Measurements from ENCODE around the gene TEX51.

The TEX51 gene

DNA sequence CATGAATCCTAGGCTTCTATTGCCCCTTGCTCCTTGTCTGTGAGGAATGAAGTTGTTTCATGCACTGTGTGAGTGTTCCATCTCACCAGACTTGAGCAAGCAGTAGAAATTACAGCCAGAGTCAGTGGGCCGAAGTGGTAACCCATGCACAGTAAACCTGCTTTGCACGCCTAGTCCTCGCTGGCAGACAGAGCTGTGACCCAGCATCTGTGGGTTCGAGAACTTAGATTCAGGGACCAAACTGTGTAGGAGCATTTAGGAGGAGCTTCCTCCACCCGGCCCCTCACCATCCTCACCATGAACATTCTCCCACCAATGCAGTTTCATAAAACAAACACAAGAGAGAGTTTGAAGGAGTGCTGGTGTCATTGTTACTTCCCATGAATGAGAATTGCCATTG lies 21.6 kb upstream of the TEX51 start:
- no peak overlapping the region for H3K4me3 ChIP-seq (ENCODE audit: low read depth, low read length)
- TF ChIP-seq, protein P1, sequence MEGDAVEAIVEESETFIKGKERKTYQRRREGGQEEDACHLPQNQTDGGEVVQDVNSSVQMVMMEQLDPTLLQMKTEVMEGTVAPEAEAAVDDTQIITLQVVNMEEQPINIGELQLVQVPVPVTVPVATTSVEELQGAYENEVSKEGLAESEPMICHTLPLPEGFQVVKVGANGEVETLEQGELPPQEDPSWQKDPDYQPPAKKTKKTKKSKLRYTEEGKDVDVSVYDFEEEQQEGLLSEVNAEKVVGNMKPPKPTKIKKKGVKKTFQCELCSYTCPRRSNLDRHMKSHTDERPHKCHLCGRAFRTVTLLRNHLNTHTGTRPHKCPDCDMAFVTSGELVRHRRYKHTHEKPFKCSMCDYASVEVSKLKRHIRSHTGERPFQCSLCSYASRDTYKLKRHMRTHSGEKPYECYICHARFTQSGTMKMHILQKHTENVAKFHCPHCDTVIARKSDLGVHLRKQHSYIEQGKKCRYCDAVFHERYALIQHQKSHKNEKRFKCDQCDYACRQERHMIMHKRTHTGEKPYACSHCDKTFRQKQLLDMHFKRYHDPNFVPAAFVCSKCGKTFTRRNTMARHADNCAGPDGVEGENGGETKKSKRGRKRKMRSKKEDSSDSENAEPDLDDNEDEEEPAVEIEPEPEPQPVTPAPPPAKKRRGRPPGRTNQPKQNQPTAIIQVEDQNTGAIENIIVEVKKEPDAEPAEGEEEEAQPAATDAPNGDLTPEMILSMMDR (IDR thresholded peaks at IDR 0.05; ENCODE audit: insufficient read depth, low read depth, low read length, missing control alignments) = no peak
- no peak for DNase-seq (ENCODE audit: low read depth)

- DNase-seq (ENCODE audit: low read depth) = no peak
- H3K4me3 ChIP-seq (ENCODE audit: low read depth, low read length) = no peak overlapping the region
- TF ChIP-seq, protein P1 (IDR thresholded peaks at IDR 0.05; ENCODE audit: insufficient read depth, low read depth, low read length, missing control alignments) = no peak
Observed at GRCh38 chr2:126877861-126878565, 20.7 kb upstream of the TEX51 start.

GRCh38 chr2:126878601-126879000 lies 20.1 kb upstream of the TEX51 start:
- DNase-seq (ENCODE audit: low read depth) = no peak
- TF ChIP-seq, protein P1 (IDR thresholded peaks at IDR 0.05; ENCODE audit: insufficient read depth, low read depth, low read length, missing control alignments) = no peak
- no peak overlapping the region for H3K4me3 ChIP-seq (ENCODE audit: low read depth, low read length)

- no peak overlapping the region for H3K4me3 ChIP-seq (ENCODE audit: low read depth, low read length)
- TF ChIP-seq, protein P1 (IDR thresholded peaks at IDR 0.05; ENCODE audit: insufficient read depth, low read depth, low read length, missing control alignments) = no peak
- DNase-seq (ENCODE audit: low read depth) = no peak
Observed at GRCh38 chr2:126879348-126880298, 19.1 kb upstream of the TEX51 start.

GRCh38 chr2:126880324-126880723 lies 18.4 kb upstream of the TEX51 start:
- H3K4me3 ChIP-seq (ENCODE audit: low read depth, low read length) = no peak overlapping the region
- TF ChIP-seq, protein P1 (IDR thresholded peaks at IDR 0.05; ENCODE audit: insufficient read depth, low read depth, low read length, missing control alignments) = no peak
- no peak for DNase-seq (ENCODE audit: low read depth)

DNA sequence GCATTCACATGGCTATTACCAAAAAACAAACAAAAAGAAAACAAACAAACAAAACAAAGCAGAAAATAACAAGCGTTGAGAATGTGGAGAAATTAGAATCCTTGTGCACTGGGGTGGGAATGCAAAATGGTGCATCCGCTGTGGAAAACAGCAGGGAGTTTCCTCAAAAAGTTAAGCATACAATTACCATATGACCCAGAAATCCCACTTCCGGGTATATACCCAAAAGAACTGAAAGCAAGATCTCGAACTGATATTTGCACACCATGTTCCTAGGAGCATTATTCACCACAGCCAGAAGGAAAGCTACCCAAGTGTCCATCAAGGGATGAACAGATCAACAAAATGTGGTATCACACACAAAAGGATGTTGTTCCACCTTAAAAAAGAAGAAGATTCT lies 17.9 kb upstream of the TEX51 start:
- no peak overlapping the region for H3K4me3 ChIP-seq (ENCODE audit: low read depth, low read length)
- TF ChIP-seq, protein P1 (IDR thresholded peaks at IDR 0.05; ENCODE audit: insufficient read depth, low read depth, low read length, missing control alignments) = no peak

More for the DNA sequence above, 17.9 kb upstream of the TEX51 start:
- no peak for DNase-seq (ENCODE audit: low read depth)
